AG04449 (cell line): ENCODE results near the gene B3GLCT.

Experiments used
- CTCF ChIA-PET: fragments of 350-600 bp; formaldehyde crosslinking; extraction: SDS; loops from one replicate; lab custom pipeline; 2021; ENCODE audit warnings: antibody characterized with exemption; lab: Yijun Ruan, JAX
- POLR2A ChIA-PET: fragments of 400-600, 350-600 bp; formaldehyde crosslinking; extraction: SDS; loops from one replicate; lab custom pipeline; 2020; ENCODE audit warnings: antibody characterized with exemption, inconsistent platforms; lab: Yijun Ruan, JAX
- DNase-seq: peaks from one replicate; pipeline ENCODE4 v3.0.0-alpha.2; 2010; ENCODE audit warnings: low read depth, low spot score
- H3K4me3 ChIP-seq: 2 replicates; pipeline ENCODE4 v1.5.1; 2011; ENCODE audit warnings: low read depth, mild to moderate bottlenecking, control low read depth, low read length
- CTCF ChIP-seq: IDR thresholded peaks from one replicate; pipeline ENCODE4 v1.5.1; 2011; ENCODE audit warnings: mild to moderate bottlenecking, moderate library complexity, low read length, control low read depth, inconsistent platforms; ENCODE audit not compliant: insufficient read depth; ENCODE audit errors: missing control alignments

B3GLCT gene

GRCh38 chr13:31199849-31200636 is at the start of gene B3GLCT:
Gene B3GLCT, plus strand, starts transcription at chr13:31199975. Its CDS starts 110 bp downstream, at chr13:31200085.
- ChIA-PET POLR2A (no interaction called here), CTCF (interaction anchor here (0.6 to 4.4 kb wide), 24 partner anchors 9 to 1927 kb away, joined by 3 to 42 read pairs (median 4); no protein-coding TSS in a partner anchor)
- H3K4me3 ChIP-seq: peak within 1 kb of the TSS; percentile 70
- TF ChIP-seq CTCF: peak; percentile 89
- no peak for DNase-seq

GRCh38 chr13:31150315-31150985 is 49.3 kb upstream of the B3GLCT start:
- POLR2A ChIA-PET: no interaction called here
- no peak for TF ChIP-seq CTCF
- H3K4me3 ChIP-seq: no peak overlapping the region
- no peak for DNase-seq
- CTCF ChIA-PET: interaction anchor here (0.8 to 1.0 kb wide), 2 partner anchors 10 to 102 kb away, joined by 3 read pairs; no protein-coding TSS in a partner anchor

- no peak overlapping the region for H3K4me3 ChIP-seq
- no peak for TF ChIP-seq CTCF
- POLR2A ChIA-PET: no interaction called here
- CTCF ChIA-PET: no interaction called here
- no peak for DNase-seq
Measured at GRCh38 chr13:31151837-31152236, 47.9 kb upstream of the B3GLCT start.

- no peak for TF ChIP-seq CTCF
- H3K4me3 ChIP-seq: no peak overlapping the region
- ChIA-PET CTCF (no interaction called here), POLR2A (no interaction called here)
- DNase-seq: no peak
Measured at GRCh38 chr13:31154939-31155338, 44.8 kb upstream of the B3GLCT start.

- ChIA-PET CTCF (interaction anchor here (0.8 to 1.7 kb wide), 5 partner anchors 22 to 265 kb away, joined by 3 to 4 read pairs (median 3); no protein-coding TSS in a partner anchor), POLR2A (no interaction called here)
- DNase-seq: no peak
- TF ChIP-seq CTCF: no peak
- peak overlapping the region; percentile 96; the same call in 1 of the 2 replicates for H3K4me3 ChIP-seq
Measured at GRCh38 chr13:31159306-31159705, 40.5 kb upstream of the B3GLCT start.

GRCh38 chr13:31160857-31161556 is 38.8 kb upstream of the B3GLCT start:
- DNase-seq: no peak
- ChIA-PET POLR2A (interaction anchor here (1.2 kb wide), 1 partner anchor 115 kb away, joined by 3 read pairs; no protein-coding TSS in a partner anchor), CTCF (interaction anchor here (0.9 to 1.7 kb wide), 6 partner anchors 11 to 296 kb away, joined by 3 to 5 read pairs (median 4); no protein-coding TSS in a partner anchor)
- TF ChIP-seq CTCF: no peak
- peak overlapping the region; percentile 96 for H3K4me3 ChIP-seq
